ENCODE measurements around the gene MYLK4.

Gene MYLK4

DNA sequence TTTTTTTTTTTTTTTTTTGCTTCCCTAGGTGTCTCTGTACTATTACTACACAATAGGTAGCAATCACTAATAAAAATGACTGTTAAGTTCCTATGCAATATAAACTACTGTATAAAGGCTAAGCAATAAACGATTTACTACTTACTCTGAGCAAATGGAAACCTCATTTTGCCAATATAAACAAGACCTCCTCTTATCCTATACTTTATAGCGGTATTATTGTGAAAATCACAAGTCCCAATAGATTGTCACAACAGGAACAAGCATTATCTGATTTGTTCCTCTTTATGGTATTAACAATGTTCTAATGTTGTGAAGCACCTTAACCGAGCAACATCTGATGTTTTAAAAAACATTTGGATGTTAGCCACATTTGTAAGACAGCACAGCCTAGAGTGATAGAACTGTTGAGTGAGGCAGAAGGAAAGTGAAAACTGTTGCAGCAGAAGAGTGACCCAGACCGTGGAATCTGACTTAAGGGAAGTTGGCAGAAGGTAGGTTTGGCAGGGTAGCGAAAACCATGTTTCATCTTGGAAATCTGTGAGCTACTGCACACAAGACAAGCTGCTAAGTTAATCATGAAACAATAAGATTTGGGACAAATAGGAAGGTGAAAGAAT, 94.2 kb downstream of the MYLK4 start:
- DNase-seq (ENCODE audit: low spot score) = no peak

- no peak for DNase-seq (ENCODE audit: low spot score)
Measured at GRCh38 chr6:2655844-2656433, 94.8 kb downstream of the MYLK4 start.

- DNase-seq (ENCODE audit: low spot score) = no peak
Measured at GRCh38 chr6:2653369-2654032, 97.2 kb downstream of the MYLK4 start.

GRCh38 chr6:2652611-2653010, 98.1 kb downstream of the MYLK4 start:
- no peak for DNase-seq (ENCODE audit: low spot score)

GRCh38 chr6:2651961-2652360, 98.8 kb downstream of the MYLK4 start:
- DNase-seq (ENCODE audit: low spot score) = no peak

DNA sequence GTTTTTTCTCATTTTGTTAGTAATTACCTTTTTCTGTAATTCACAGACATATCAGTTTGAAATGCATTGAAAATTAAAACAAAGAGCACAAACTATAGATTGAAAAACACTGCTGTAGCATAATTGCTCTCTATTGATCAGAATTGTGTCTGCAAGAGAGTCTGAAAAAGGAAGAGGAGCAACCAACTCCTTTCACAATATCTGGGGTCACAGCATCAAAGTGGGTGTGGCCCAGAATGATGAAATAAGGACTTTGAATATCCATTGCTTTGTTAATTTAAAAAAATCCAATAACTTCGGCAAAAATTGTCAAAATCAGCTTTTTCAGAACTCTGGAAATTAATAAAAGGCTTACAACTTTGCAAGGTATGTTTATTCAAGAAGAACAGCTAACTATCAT, 99.2 kb downstream of the MYLK4 start:
- DNase-seq (ENCODE audit: low spot score) = no peak

DNA sequence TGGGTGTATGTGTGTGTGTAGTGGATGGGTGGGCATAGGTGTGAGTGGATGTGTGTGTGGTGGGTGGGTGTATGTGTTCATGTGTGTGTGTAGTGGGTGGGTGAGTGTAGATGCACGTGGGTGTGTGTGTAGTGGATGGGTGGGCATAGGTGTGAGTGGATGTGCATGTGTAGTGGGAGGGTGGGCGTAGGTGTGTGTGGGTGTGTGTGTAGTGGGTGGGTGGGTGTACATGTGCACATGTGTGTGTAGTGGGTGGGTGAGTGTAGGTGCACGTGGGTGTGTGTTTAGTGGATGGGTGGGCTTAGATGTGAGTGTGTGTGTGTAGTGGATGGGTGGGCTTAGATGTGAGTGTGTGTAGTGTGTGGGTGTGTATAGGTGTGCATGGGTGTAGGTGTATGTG, 104.4 kb downstream of the MYLK4 start:
- no peak for DNase-seq (ENCODE audit: low spot score)

GRCh38 chr6:2643935-2644539, 106.7 kb downstream of the MYLK4 start:
- no peak for DNase-seq (ENCODE audit: low spot score)

GRCh38 chr6:2643130-2643529, 107.6 kb downstream of the MYLK4 start:
- DNase-seq (ENCODE audit: low spot score) = no peak

GRCh38 chr6:2641044-2641725, 109.5 kb downstream of the MYLK4 start:
- no peak for DNase-seq (ENCODE audit: low spot score)

DNA sequence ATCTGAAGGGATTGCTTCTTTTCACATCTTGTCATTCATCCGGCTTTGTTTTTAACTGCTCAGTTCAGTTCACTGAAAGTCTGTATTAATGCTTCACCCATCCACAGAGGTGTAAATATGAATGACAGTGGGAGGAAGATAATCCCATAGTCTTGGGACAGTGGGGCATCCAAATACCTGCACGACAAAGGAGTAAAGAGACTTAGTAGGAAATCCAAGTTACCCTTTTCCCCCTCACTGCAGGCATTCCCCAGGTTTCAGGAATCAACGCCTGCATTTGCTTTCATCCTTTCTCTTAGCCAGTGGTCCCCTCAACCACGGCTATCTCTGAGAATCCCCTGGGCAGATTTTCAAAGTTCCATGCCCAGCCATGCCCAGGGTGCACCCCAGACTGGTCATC, 110.2 kb downstream of the MYLK4 start:
- no peak for DNase-seq (ENCODE audit: low spot score)

DNA sequence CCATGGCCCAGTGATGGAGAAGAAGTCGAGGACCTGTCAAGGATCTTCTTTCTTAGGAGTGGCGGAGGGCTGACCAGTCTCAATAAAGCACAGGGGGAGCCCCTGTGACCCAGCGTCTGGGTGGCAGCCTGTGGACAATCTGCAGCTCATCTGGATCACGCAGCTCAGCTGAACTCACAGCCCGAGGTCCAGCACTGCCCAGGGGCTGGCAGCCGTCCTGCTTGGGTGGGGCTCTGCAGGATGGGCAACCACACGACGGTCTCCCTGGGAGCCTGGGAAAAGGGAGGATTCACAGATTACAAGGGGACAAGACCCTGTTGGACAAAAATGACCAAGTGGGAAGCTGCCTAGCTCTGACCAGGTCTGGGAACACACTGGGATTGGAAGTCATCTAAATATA, 110.8 kb downstream of the MYLK4 start:
- DNase-seq (ENCODE audit: low spot score) = no peak

DNA sequence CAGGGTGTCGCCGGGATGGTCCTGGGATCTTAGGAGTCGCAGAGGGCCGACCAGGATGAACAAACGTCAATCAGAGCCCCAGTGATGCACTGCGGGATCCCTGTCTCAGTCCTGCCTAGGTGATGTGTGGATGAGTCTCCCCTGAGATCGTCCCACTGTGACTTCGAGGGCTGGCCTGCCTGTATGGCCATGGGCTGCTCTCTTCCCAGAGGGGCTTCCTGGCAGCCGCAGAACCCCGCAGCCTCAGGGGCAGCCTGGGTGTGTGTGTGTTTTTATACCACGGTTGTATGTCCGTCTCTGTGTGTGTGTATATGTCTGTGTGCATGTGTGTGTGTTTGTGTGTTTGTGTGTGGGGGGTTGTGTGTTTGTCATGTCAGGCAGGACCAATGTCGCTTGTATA, 111.6 kb downstream of the MYLK4 start:
- no peak for DNase-seq (ENCODE audit: low spot score)

GRCh38 chr6:2636672-2637071, 114.0 kb downstream of the MYLK4 start:
- no peak for DNase-seq (ENCODE audit: low spot score)

DNA sequence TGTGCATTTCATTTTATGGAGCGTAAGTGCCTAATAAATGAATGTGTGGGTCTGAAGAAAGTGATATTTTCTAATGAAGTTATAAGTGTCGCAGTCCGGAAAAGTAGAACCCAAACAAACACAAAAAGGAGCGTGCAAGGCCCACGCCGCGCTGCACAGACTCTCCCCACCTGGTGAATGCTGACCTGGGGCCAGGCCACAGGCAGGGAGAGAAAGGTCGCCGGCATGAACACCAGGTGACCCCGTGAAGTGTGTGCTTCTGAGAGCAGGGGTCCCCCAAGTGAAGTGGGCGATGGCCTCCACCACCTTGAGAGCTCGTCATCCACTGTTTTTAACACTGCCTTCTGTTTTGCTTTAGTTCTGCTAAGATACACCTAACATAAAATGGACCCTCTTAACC, 114.8 kb downstream of the MYLK4 start:
- no peak for DNase-seq (ENCODE audit: low spot score)

DNA sequence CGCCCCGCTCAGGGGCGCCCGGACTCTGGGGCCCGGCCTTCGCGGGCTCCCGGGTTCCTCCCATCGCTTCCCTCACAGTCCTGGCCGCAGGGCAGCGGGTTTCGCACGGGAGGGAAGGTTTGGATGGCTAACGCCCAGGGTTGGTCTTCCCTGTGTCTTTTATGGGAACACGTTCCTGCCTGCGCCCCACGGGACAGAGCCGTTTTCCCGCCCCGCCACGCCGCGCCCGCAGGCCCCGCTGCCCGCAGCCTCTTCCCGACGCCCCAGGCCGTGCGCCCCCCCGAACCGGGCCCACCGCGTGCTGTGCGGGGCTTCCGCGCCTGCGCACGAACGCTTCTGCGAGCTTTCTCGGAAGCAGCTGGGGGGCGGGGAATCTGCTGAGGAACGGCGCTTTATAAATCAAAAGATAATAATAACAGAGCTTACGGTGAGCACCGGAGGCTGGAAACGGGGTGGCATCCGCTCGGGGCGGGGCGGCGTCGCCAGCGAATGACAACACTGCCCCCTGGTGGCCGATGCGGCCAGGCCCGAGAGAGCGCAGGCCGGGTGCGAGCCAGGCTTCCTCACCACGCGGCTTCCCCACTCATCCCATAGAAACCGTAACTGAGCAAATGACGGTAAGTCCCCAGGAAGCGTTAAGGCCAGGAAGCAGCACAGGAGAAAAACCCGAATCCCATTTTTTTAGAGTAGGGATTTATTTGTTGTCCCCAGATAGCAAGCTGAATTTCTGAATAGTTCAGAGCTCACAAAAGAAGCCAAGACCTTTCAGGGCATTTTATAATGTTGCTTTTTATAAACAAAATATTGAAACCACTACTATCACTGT, 116.4 kb downstream of the MYLK4 start:
- peak; percentile 64 for DNase-seq (ENCODE audit: low spot score)

- no peak for DNase-seq (ENCODE audit: low spot score)
Measured at GRCh38 chr6:2633736-2634135, 117.0 kb downstream of the MYLK4 start.

- DNase-seq (ENCODE audit: low spot score) = no peak
Measured at GRCh38 chr6:2632976-2633584, 117.6 kb downstream of the MYLK4 start.

- no peak for DNase-seq (ENCODE audit: low spot score)
Measured at GRCh38 chr6:2632368-2632767, 118.4 kb downstream of the MYLK4 start.

- DNase-seq (ENCODE audit: low spot score) = no peak
Measured at GRCh38 chr6:2630891-2631571, 119.7 kb downstream of the MYLK4 start.

DNA sequence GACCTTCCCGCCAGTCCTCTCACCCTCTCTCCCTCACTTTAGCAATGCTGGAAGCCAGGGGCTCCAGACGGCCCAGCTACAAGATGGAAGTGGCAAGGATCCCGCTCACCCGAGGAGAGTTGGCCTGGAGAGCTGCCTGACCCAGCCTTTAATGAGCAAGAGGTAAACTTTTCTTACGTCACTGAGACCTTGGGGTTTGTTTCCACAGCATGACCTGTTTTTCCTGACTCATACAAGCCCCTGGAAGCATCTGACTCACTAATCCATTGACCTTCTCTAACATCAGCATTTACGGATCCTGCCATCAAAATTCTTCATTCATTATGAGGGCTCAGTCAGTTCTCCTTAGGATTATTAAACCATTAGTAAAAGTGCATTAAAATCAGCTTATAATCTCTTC, 120.4 kb downstream of the MYLK4 start:
- DNase-seq (ENCODE audit: low spot score) = no peak

Measured in hematopoietic multipotent progenitor cell treated with erythropoietin and hydrocortisone succinate and interleukin-3 and kit ligand, for 17 days (in vitro differentiated cells).